Measurements from ENCODE around the gene VASP. TPM values are rescaled to one million over a fixed set of nuclear protein-coding genes. Genes with fewer than 3 reads are reported as not detected.

The VASP gene
- polyA plus RNA-seq, 5 donors = 47.8 to 59.7 (median 57.2) TPM

DNA sequence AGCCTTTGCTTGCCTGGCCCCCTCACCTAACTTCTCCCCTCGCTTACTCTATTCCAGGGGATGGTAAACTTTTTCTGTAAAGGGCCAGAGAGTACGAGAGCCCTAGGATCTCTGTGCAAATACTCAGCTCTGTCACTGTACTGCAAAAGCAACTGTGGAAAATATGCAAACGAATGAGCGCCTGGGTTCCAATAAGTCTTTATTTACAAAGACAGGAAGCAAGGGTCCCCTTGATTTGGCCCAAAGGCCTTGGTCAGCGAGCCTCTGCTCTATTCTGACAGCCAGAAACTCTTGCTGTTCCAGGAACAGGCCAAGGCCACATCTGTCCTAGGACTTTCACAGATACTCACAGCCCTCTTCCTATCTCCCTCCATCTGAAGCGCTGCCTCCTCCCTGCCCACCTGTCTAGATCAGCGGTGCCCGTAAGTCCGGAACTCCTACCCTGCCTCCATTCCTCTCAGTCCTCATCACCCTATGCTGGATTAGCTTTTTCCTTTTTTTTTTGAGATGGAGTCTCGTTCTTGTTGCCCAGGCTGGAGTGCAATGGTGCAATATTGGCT, 40.0 kb downstream of the VASP start:
- DNase-seq = no peak

DNA sequence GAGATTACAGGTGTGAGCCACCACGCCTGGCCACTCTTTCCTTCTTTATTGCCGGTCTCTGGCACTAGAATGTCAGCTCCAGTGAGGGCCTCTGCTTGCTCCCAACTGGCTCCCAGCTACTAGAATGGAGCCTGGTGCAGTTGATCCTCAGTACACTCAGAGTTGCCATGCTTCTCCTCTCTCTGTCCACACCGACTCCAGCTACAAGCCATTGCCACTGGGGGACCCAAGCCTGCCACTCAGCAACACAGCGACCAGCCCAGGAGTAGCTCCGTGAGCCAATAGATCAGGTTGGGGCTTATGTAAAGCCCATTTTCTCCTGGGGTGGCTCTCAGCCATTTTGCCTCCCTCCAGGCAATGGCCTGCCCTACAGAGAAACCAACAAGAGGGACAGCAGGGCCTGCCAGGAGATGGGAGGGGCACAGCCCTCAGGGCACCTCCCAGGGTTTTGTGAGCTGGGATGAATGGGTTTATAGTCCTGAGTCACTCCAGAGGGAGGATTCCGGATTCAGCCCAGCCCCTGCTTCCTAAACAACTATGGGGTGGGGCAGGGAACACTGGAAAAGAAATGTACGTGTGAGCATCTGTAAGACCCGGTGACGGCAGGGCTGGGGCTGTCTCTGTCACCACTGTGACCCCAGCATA, 40.8 kb downstream of the VASP start:
- DNase-seq = no peak

DNA sequence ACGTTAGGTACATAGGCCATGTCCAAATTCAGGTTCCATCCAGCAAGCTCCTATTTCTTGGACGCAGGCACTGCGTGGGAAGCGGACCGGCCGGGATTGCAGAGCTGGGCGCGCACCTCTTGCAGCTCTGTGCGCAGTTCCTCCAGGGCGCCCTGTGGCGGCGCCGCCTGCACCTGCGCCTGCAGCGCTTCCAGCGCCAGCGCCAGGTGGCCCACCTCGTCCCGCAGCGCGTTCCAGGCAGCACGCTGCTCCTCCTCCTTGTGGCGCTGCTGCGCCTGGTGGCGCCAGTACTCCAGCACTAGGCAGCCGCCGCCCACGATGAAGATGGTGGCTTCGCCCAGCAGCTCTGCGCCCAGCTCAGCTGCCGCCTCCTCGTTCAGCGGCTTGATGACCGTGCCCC, 46.2 kb downstream of the VASP start:
- DNase-seq = peak; percentile 25 to 31

DNA sequence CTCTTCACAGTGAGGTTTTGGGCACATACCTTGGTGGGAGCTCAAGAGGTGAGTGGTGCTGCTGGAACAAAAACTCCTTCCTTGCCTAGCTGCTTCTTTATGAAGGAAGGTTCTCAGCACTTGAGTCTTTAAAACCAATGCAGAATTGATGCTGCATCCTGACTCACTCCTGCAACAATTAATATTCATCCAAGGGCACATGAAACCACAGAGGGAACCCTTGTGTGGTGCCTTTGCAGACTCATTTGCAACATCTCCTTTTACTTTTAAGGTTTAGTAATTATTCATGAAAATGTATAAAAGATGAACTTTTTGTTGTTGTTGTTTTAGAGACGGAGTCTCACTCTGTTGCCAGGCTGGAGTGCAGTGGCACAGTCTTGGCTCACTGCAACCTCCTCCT, 47.2 kb downstream of the VASP start:
- DNase-seq = no peak

DNA sequence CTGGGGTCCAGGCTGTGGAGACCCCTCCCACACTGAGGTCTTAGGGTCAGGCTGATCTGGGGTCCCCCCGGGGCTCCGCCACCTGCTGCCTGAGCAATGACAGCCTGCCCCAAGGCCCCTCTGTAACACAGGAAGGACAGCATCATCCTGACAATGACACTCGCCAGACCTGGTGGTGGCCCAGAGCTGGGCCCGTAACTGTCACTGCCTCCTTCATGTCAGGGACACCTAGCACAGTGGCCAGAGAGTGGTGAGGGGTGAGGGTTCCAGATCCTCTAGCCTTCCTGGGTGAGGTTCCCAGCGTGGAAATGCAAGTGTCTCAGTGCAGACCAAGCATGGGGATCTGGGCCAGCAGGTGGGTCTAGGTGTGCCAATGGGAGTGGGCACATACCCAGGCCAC, 49.6 kb downstream of the VASP start:
- DNase-seq = no peak

DNA sequence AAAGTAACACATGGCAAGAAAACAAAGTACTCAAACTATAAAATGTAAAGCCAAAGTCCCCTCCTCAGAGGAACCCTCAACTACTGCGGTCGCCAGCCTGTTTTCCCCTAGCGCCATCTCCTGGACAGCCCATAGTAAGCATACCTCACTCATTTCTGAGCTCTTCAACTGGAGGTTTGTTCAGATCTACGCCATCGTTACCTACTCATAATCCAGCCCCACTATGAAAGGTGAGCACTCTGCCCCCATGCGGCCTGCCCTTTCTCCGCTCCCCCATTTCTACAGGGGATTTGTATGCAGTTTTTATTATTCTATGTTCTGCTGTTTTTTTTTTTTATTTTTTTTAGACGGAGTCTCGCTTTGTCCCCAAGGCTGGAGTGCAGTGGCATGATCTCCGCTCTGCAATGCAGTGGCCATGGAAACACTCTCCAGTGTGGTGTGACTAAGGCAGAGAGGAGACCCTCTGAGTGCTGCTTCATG, 51.2 kb downstream of the VASP start:
- DNase-seq = peak in 1 of 2 donors; percentile 13

DNA sequence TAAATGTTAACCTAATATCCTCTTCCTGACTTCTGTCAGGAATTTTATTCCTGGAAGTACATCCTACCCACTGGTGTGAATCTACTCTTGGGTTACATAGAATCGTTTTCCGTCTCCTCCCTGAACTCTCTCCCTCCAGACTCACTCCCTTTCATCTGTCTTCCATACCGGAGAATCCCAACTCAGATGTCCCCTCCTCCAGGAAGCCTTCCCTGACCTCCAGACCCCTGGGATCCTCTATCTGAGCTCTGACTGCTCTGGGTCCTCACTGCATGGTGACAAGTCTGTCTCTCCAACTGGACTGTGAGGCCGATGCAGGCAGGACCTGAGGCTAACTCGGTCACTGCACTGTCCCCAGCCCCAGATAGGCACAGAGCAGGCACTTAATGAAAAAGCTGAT, 52.8 kb downstream of the VASP start:
- no peak for DNase-seq

DNA sequence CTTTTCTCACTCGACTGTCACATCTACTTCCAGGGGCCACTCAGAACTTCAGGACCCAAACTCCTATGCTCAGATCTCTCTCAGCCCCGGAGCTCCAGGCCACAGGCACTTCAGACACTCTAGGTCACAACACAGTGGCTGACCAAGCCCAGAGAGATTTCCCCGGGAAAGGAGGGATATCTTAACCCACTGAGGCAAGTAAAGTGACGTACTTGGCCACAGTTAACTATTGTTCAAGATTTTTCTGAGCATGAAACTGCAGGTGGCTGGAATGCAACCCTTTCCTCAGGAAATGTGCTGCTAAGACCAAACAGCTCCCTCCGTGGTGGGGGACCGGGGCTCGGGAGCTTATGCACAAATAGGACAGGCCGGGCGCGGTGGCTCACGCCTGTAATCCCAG, 53.4 kb downstream of the VASP start:
- DNase-seq = no peak

DNA sequence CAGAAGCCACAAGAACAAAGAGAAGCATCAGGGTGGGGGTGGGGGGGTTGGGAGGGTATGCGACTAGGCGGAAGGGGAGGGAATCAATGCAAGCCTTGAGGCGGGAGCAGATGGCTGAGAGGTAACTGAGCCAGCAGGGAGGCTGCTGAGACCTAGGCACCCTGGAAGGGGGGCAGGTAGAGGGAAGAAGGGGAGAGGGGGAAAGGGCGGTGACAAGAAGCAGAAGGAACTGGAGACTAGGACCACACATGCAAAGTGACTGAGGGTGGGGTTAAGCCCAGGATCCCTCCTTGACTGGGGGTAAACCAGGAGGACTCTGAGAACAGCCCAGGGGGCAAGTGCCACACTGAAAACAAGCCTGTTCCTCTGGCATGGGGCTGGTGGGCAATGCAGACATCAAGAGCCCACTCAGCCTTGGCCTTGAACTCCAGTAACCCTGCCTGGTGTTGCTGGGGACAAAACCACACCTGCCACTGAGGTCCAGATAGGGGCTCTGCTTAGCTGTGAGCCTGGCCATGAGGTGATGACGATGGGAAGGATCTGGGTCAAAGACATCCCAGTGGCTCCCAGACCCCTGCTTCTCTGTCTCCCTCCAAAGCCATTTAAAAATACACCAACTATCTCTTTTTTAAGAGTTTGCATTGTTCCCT, 57.0 kb downstream of the VASP start:
- no peak for DNase-seq

DNA sequence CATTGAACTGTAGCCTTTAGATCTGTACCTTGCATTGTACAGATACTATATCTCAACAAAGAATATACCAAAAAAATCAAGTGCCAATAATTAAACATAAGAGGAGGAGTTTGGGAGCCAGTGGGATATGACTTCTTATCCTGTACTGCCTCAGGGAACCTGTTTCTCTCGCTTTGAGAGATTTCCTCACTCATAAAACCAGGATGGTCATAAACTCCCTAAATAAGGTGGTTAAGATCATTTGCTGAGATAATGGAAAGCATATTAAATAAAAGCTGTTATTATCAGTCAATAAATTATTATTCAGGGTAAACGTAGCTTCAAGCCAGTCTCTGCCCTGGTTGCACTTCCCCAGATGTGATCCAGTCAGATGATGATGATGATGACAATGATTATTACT, 60.3 kb downstream of the VASP start:
- no peak for DNase-seq

DNA sequence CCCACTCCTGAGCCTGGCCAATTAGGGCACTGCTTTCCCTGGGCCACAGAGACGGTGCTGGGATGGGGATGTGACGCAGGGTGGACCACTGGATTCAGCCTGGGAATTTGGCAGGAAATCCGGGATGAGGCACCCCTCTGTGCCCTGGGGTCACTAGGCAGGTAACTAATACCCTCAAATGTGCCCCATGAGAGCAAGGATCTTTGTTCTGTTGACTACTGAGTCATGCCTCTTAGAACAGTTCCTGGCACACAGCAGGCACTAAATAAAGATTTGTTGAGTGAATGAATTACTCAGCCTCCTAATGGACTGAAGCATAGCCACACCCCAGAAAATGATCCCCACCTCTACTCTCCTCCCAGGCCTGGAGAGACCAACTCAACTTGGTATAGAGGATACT, 61.5 kb downstream of the VASP start:
- DNase-seq = no peak

DNA sequence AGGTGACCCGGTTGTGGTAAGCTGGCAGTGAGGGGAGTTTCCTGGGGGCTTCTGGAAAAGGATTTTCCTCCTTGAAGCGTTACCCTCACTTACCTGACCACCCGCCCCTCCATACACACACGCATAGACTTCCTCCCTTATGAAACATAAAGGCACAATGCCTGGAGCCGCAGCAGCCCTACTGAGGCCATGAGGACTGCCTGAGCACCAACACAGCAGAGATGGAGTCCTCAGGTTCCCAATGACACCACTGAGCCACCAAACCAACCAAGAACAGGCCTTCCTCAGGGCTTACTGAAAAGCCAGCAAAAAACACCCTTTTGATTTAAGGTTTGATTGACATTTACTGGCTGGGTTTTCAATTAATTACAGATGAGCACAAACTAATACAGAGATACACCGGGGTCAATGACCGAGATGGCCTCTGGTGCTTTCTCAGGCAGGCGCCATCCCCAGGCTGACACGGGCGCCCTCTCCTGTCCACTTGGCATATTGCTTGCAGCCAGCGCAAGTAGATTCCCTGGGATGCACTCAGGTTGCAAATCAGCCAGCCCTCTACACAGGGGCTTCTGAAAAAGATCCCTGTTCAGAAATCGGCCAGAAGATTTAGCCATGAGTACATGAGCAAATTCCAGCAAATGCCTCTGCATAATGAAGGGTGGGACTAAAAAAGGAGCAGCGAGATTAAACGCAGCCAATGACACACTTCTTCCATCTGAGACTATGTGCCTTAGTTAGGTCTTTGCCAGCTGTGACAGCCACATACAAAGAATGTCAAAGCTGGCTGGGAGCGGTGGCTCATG, 62.5 kb downstream of the VASP start:
- no peak for DNase-seq

DNA sequence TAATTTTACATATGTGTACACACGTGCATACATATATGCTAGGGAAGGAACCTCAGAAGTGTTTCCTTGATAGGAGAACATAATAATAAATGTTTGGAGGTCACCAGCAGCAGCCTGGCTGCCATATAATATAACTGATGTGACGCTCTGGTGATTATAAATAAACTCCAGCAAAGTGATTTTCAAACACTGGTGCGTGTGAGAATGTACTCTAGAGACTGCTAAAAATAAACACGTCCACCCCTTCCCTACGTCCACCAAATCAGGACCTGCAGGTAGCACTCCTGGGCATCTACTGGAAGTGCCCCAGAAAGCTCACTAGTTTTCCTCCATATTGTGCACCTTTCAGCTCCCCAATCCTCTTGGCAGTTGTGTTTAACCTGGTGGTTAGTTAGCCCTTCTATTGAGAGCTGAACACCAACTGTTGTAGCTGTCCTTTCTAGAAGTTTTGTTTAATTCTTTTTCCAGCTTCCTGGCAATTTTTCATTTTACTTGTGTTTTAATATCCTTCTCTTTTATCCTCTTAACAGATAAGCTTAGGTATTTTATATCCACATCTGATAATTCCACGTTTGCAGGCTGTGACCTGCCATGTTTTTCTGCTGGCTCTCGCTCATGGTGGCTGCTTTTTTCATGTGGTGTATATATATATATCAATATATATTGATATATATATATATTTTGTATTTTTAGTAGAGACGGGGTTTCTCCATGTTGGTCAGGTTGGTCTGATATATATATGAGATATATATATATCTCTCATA, 64.4 kb downstream of the VASP start:
- DNase-seq = no peak

DNA sequence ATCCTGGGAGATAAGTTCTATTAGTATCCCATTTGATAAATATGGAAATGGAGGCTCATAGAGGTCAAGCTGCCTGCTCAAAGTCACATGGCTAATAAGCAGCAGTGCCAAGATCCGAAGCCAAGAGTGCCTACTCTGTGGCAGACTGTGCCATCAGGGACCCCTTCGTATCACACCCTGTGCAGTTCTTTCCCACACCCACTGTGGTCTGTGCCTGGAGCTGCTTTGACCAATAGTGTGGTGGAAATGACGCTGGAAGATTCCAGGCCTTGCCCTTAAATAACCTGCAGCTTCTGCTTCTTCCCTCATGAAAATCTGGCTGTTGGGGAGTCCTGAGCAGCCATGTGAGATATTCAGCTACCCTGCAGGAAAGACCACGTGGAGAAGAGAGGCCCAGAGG, 67.2 kb downstream of the VASP start:
- no peak for DNase-seq

DNA sequence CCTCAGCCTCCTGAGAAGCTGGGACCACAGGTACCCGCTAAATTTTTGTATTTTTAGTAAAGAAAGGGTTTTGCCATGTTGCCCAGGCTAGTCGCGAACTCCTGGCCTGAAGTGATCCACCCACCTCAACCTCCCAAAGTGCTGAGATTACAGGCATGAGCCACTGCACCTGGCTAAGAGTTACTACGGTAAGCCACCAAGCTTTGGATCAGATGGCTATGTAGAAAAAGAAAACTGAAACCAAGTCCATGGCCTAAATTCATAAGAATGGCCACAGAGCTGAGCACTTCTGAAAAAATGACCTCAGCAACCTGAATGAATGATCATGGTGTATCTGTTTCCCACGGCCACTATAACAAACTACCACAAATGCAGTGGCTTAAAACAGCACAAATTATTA, 67.9 kb downstream of the VASP start:
- DNase-seq = no peak

Other genes starting within 250 kb of the VASP start
- 100 to 1,000 TPM in 1 of 5 donors, 1 to 10 TPM in 2, under 1 TPM in 2; 0.23 to 137 (median 1.3) TPM for gene CKM, start 184.6 kb upstream of the VASP start, polyA plus RNA-seq (ENCODE audit: insufficient read depth in 1 of 5, insufficient read length in 5 of 5, low replicate concordance in 1 of 5)
- gene KLC3, start 166.7 kb upstream of the VASP start, polyA plus RNA-seq (ENCODE audit: insufficient read depth in 1 of 5, insufficient read length in 5 of 5, low replicate concordance in 1 of 5) = 1 to 10 TPM in 1 of 5 donors, under 1 TPM in 4; 0.34 to 1.2 (median 0.65) TPM
- 10 to 100 TPM; 27.8 to 35.8 (median 32.2) TPM for gene ERCC2, start 136.9 kb upstream of the VASP start, polyA plus RNA-seq (ENCODE audit: insufficient read depth in 1 of 5, insufficient read length in 5 of 5, low replicate concordance in 1 of 5)
- 10 to 100 TPM; 11.2 to 20.0 (median 13.6) TPM for gene PPP1R13L, start 102.4 kb upstream of the VASP start, polyA plus RNA-seq (ENCODE audit: insufficient read depth in 1 of 5, insufficient read length in 5 of 5, low replicate concordance in 1 of 5)
- 1 to 10 TPM; 2.8 to 5.5 (median 3.6) TPM for gene POLR1G, start 100.8 kb upstream of the VASP start, polyA plus RNA-seq (ENCODE audit: insufficient read depth in 1 of 5, insufficient read length in 5 of 5, low replicate concordance in 1 of 5)
- gene ERCC1, start 83.6 kb upstream of the VASP start, polyA plus RNA-seq (ENCODE audit: insufficient read depth in 1 of 5, insufficient read length in 5 of 5, low replicate concordance in 1 of 5) = 100 to 1,000 TPM in 1 of 5 donors, 10 to 100 TPM in 4; 77.2 to 123 (median 93.4) TPM
- gene FOSB, start 39.5 kb upstream of the VASP start, polyA plus RNA-seq (ENCODE audit: insufficient read depth in 1 of 5, insufficient read length in 5 of 5, low replicate concordance in 1 of 5) = 100 to 1,000 TPM in 4 of 5 donors, 10 to 100 TPM in 1; 15.5 to 269 (median 169) TPM
- gene RTN2, start 10.4 kb upstream of the VASP start, polyA plus RNA-seq (ENCODE audit: insufficient read depth in 1 of 5, insufficient read length in 5 of 5, low replicate concordance in 1 of 5) = 10 to 100 TPM; 10.1 to 14.7 (median 11.2) TPM
- gene PPM1N, start 9.0 kb upstream of the VASP start, polyA plus RNA-seq (ENCODE audit: insufficient read depth in 1 of 5, insufficient read length in 5 of 5, low replicate concordance in 1 of 5) = under 1 TPM; 0.15 to 0.49 (median 0.28) TPM
- gene OPA3, start 77.3 kb downstream of the VASP start, polyA plus RNA-seq (ENCODE audit: insufficient read depth in 1 of 5, insufficient read length in 5 of 5, low replicate concordance in 1 of 5) = 1 to 10 TPM; 5.8 to 9.4 (median 6.0) TPM
- gene GPR4, start 94.7 kb downstream of the VASP start, polyA plus RNA-seq (ENCODE audit: insufficient read depth in 1 of 5, insufficient read length in 5 of 5, low replicate concordance in 1 of 5) = 1 to 10 TPM; 2.5 to 5.3 (median 3.7) TPM
- gene EML2, start 131.9 kb downstream of the VASP start, polyA plus RNA-seq (ENCODE audit: insufficient read depth in 1 of 5, insufficient read length in 5 of 5, low replicate concordance in 1 of 5) = 10 to 100 TPM; 24.3 to 31.4 (median 29.8) TPM
- 1 to 10 TPM; 2.8 to 8.7 (median 5.2) TPM for gene GIPR, start 160.7 kb downstream of the VASP start, polyA plus RNA-seq (ENCODE audit: insufficient read depth in 1 of 5, insufficient read length in 5 of 5, low replicate concordance in 1 of 5)
- 100 to 1,000 TPM; 328 to 445 (median 361) TPM for gene SNRPD2, start 184.5 kb downstream of the VASP start, polyA plus RNA-seq (ENCODE audit: insufficient read depth in 1 of 5, insufficient read length in 5 of 5, low replicate concordance in 1 of 5)
- gene QPCTL, start 185.2 kb downstream of the VASP start, polyA plus RNA-seq (ENCODE audit: insufficient read depth in 1 of 5, insufficient read length in 5 of 5, low replicate concordance in 1 of 5) = 10 to 100 TPM in 4 of 5 donors, 1 to 10 TPM in 1; 7.2 to 14.6 (median 11.4) TPM
- gene FBXO46, start 223.4 kb downstream of the VASP start, polyA plus RNA-seq (ENCODE audit: insufficient read depth in 1 of 5, insufficient read length in 5 of 5, low replicate concordance in 1 of 5) = 10 to 100 TPM; 10.2 to 22.1 (median 17.6) TPM
- not detected for gene MEIOSIN, start 226.0 kb downstream of the VASP start, polyA plus RNA-seq (ENCODE audit: insufficient read depth in 1 of 5, insufficient read length in 5 of 5, low replicate concordance in 1 of 5)